Mesenchymal stem cell (in vitro differentiated cells and primary cell): Measurements from ENCODE around the gene ENHO.

Experiments
- DNase-seq: peaks from one replicate; pipeline ENCODE4 v3.0.0-alpha.2; 2013
- H2AFZ ChIP-seq: one replicate; pipeline ENCODE4 v1.6.1; 2013; ENCODE audit warnings: low read depth, mild to moderate bottlenecking, control low read depth, inconsistent platforms, low read length, moderate library complexity
- H2AK5ac ChIP-seq: 2 replicates; pipeline ENCODE4 v1.6.1; 2013; ENCODE audit warnings: low read length, moderate library complexity, mild to moderate bottlenecking, inconsistent platforms; ENCODE audit not compliant: severe bottlenecking
- H2BK120ac ChIP-seq: one replicate; pipeline ENCODE4 v1.6.1; 2013; ENCODE audit warnings: low read depth, mild to moderate bottlenecking, inconsistent platforms, low read length, moderate library complexity
- H2BK12ac ChIP-seq, 2 experiments: one replicate each; pipeline ENCODE4 v1.6.1; 2013; ENCODE audit warnings: inconsistent platforms in 2 of 2, low read length in 2 of 2, mild to moderate bottlenecking in 2 of 2, moderate library complexity in 2 of 2, control low read depth in 1 of 2
- H2BK15ac ChIP-seq: one replicate; pipeline ENCODE4 v1.6.1; 2013; ENCODE audit warnings: mild to moderate bottlenecking, low read depth, inconsistent platforms; ENCODE audit not compliant: poor library complexity, severe bottlenecking
- H2BK5ac ChIP-seq: 2 replicates; pipeline ENCODE4 v1.6.1; 2013; ENCODE audit warnings: low read depth, mild to moderate bottlenecking, low read length, control low read depth, inconsistent platforms; ENCODE audit not compliant: poor library complexity, severe bottlenecking
- H3K14ac ChIP-seq, 2 experiments: one replicate each; pipeline ENCODE4 v1.6.1; 2013; ENCODE audit warnings: inconsistent platforms in 2 of 2, low read length in 2 of 2, control low read depth in 1 of 2, mild to moderate bottlenecking in 1 of 2, moderate library complexity in 1 of 2
- H3K18ac ChIP-seq, 2 experiments: one replicate each; pipeline ENCODE4 v1.6.1; 2013; ENCODE audit warnings: inconsistent platforms in 2 of 2, low read length in 2 of 2, control low read depth in 1 of 2, low read depth in 1 of 2, mild to moderate bottlenecking in 1 of 2
- H3K23ac ChIP-seq, 2 experiments: one replicate each; pipeline ENCODE4 v1.6.1; 2013; ENCODE audit warnings: inconsistent platforms in 2 of 2, low read length in 2 of 2, mild to moderate bottlenecking in 2 of 2, moderate library complexity in 2 of 2, control low read depth in 1 of 2
- H3K27ac ChIP-seq: 2 replicates; pipeline ENCODE4 v1.5.1; 2013; ENCODE audit warnings: mild to moderate bottlenecking, moderate library complexity, low read length, control low read depth, inconsistent platforms; ENCODE audit not compliant: poor library complexity, severe bottlenecking
- H3K27me3 ChIP-seq, 2 experiments: 2 replicates each; pipeline versions ENCODE4 v1.6.1 to v1.7.0; 2013; ENCODE audit warnings: low read length in 2 of 2, mild to moderate bottlenecking in 2 of 2, moderate library complexity in 2 of 2, control low read depth in 1 of 2, inconsistent platforms in 1 of 2; ENCODE audit not compliant: control insufficient read depth in 1 of 2, insufficient read depth in 1 of 2
- H3K36me3 ChIP-seq, 2 experiments: 2 replicates each; pipeline versions ENCODE4 v1.6.1 to v1.7.0; 2013; ENCODE audit warnings: low read length in 2 of 2, control low read depth in 1 of 2, inconsistent platforms in 1 of 2, low read depth in 1 of 2, mild to moderate bottlenecking in 1 of 2; ENCODE audit not compliant: insufficient read depth in 2 of 2, control insufficient read depth in 1 of 2
- H3K4ac ChIP-seq, 2 experiments: one replicate each; pipeline ENCODE4 v1.6.1; 2013; ENCODE audit warnings: inconsistent platforms in 2 of 2, low read length in 2 of 2, mild to moderate bottlenecking in 2 of 2, moderate library complexity in 2 of 2, control low read depth in 1 of 2, low read depth in 1 of 2
- H3K4me1 ChIP-seq: 2 replicates; pipeline ENCODE4 v1.6.1; 2013; ENCODE audit warnings: low read depth, low read length, control low read depth; ENCODE audit not compliant: control insufficient read depth, insufficient read depth
- H3K4me2 ChIP-seq: 2 replicates; pipeline ENCODE4 v1.6.1; 2013; ENCODE audit warnings: low read length, mild to moderate bottlenecking, inconsistent platforms; ENCODE audit not compliant: poor library complexity, severe bottlenecking
- H3K4me3 ChIP-seq, 2 experiments: 2 replicates each; pipeline versions ENCODE4 v1.5.1 to v1.7.0; 2013; ENCODE audit warnings: low read length in 2 of 2, mild to moderate bottlenecking in 2 of 2, control low read depth in 1 of 2, low read depth in 1 of 2; ENCODE audit not compliant: insufficient read depth in 1 of 2
- H3K79me1 ChIP-seq: replicated peaks from 2 replicates; pipeline ENCODE4 v1.6.1; 2013; ENCODE audit warnings: mild to moderate bottlenecking, control low read depth, low read length, inconsistent platforms; ENCODE audit not compliant: poor library complexity, severe bottlenecking
- H3K9ac ChIP-seq: 2 replicates; pipeline ENCODE4 v1.7.0; 2013; ENCODE audit warnings: mild to moderate bottlenecking, low read length, moderate library complexity
- H3K9me3 ChIP-seq: 2 replicates; pipeline ENCODE4 v1.7.0; 2013; ENCODE audit warnings: mild to moderate bottlenecking, low read length; ENCODE audit not compliant: control insufficient read depth
- H4K8ac ChIP-seq: one replicate; pipeline ENCODE4 v1.6.1; 2013; ENCODE audit warnings: inconsistent platforms, mild to moderate bottlenecking, low read length, moderate library complexity
- H4K91ac ChIP-seq: one replicate; pipeline ENCODE4 v1.6.1; 2013; ENCODE audit warnings: mild to moderate bottlenecking, low read length, inconsistent platforms
- WGBS: methylation state at CpG from one replicate; pipeline ENCODE4 v1.1.7; 2013; ENCODE audit warnings: mixed read lengths; 5-methylcytosine and 5-hydroxymethylcytosine counted together

ENHO gene

GRCh38 chr9:34490360-34490759, 32.4 kb downstream of the ENHO start:
- Histone ChIP-seq H3K18ac (no peak overlapping the region), H3K27ac (no peak overlapping the region), H2BK12ac (no peak overlapping the region), H3K4me3 (no peak overlapping the region), H2AK5ac (no peak overlapping the region), H2BK5ac (no peak overlapping the region), H3K79me1 (no peaks in the 10 kb centered on the region), H3K36me3 (no peaks in the 10 kb centered on the region), H3K9ac (no peak overlapping the region), H3K23ac (no peak overlapping the region), H4K91ac (no peak overlapping the region), H2BK15ac (no peak overlapping the region), H3K27me3 (peaks cover 58 to 61% of the 10 kb centered on the region in 2 experiments), H2BK120ac (no peak overlapping the region), H3K4me1 (no peaks in the 10 kb centered on the region), H3K14ac (no peak overlapping the region), H2AFZ (no peak overlapping the region), H3K4me2 (no peak overlapping the region), H4K8ac (no peak overlapping the region), H3K4ac (no peak overlapping the region), H3K9me3 (no peaks in the 10 kb centered on the region)
- WGBS = 100% methylated on average over 1 of the region's 1 CpG
- DNase-seq = no peak

GRCh38 chr9:34486572-34486971, 36.2 kb downstream of the ENHO start:
- no peak overlapping the region for H2BK15ac ChIP-seq
- no peak overlapping the region for H3K14ac ChIP-seq
- H2BK5ac ChIP-seq = no peak overlapping the region
- H3K23ac ChIP-seq = no peak overlapping the region
- no peak overlapping the region for H3K9ac ChIP-seq
- no peak overlapping the region for H3K4me3 ChIP-seq
- no peak overlapping the region for H2AK5ac ChIP-seq
- no peak overlapping the region for H3K4me2 ChIP-seq
- H3K79me1 ChIP-seq = no peaks in the 10 kb centered on the region
- no peak overlapping the region for H4K8ac ChIP-seq
- H3K4me1 ChIP-seq = no peaks in the 10 kb centered on the region
- no peak overlapping the region for H4K91ac ChIP-seq
- H3K27ac ChIP-seq = no peak overlapping the region
- H3K4ac ChIP-seq = no peak overlapping the region
- no peak overlapping the region for H2AFZ ChIP-seq
- no peak for DNase-seq
- H2BK12ac ChIP-seq = no peak overlapping the region
- 70% methylated on average over 2 of the region's 3 CpGs for WGBS
- no peaks in the 10 kb centered on the region for H3K36me3 ChIP-seq
- H2BK120ac ChIP-seq = no peak overlapping the region
- no peak overlapping the region for H3K18ac ChIP-seq
- H3K9me3 ChIP-seq = no peaks in the 10 kb centered on the region
- peaks cover 45 to 48% of the 10 kb centered on the region in 2 experiments for H3K27me3 ChIP-seq

GRCh38 chr9:34485822-34486221, 37.0 kb downstream of the ENHO start:
- Histone ChIP-seq H3K27ac (no peak overlapping the region), H3K23ac (no peak overlapping the region), H3K36me3 (no peaks in the 10 kb centered on the region), H2BK5ac (no peak overlapping the region), H3K79me1 (no peaks in the 10 kb centered on the region), H2BK120ac (no peak overlapping the region), H2AK5ac (no peak overlapping the region), H2BK12ac (no peak overlapping the region), H4K8ac (no peak overlapping the region), H3K4me3 (no peak overlapping the region), H4K91ac (no peak overlapping the region), H3K4me2 (no peak overlapping the region), H3K14ac (no peak overlapping the region), H3K4me1 (no peaks in the 10 kb centered on the region), H3K18ac (no peak overlapping the region), H3K9me3 (no peaks in the 10 kb centered on the region), H3K4ac (no peak overlapping the region), H2AFZ (no peak overlapping the region), H3K9ac (no peak overlapping the region), H2BK15ac (no peak overlapping the region), H3K27me3 (peaks cover 37 to 40% of the 10 kb centered on the region in 2 experiments)
- no peak for DNase-seq
- WGBS = 100% methylated on average over 2 of the region's 6 CpGs

GRCh38 chr9:34484678-34485077, 38.1 kb downstream of the ENHO start:
- H3K4me1 ChIP-seq = no peaks in the 10 kb centered on the region
- no peaks in the 10 kb centered on the region for H3K36me3 ChIP-seq
- no peak overlapping the region for H4K91ac ChIP-seq
- H3K14ac ChIP-seq = no peak overlapping the region
- no peak overlapping the region for H3K4me3 ChIP-seq
- no peak overlapping the region for H2BK15ac ChIP-seq
- H2AFZ ChIP-seq = no peak overlapping the region
- H3K18ac ChIP-seq = no peak overlapping the region
- H4K8ac ChIP-seq = no peak overlapping the region
- no peak overlapping the region for H2BK5ac ChIP-seq
- no peaks in the 10 kb centered on the region for H3K79me1 ChIP-seq
- peaks cover 30 to 33% of the 10 kb centered on the region in 2 experiments for H3K27me3 ChIP-seq
- no peak overlapping the region for H3K4ac ChIP-seq
- no peak overlapping the region for H2AK5ac ChIP-seq
- H2BK12ac ChIP-seq = no peak overlapping the region
- H3K27ac ChIP-seq = no peak overlapping the region
- DNase-seq = no peak
- H2BK120ac ChIP-seq = no peak overlapping the region
- H3K9ac ChIP-seq = no peak overlapping the region
- no peak overlapping the region for H3K23ac ChIP-seq
- H3K9me3 ChIP-seq = no peaks in the 10 kb centered on the region
- H3K4me2 ChIP-seq = no peak overlapping the region
